ENCODE measurements around the gene UPK3BL1. TPM values are rescaled to one million over a fixed set of nuclear protein-coding genes. Genes with fewer than 3 reads are reported as not detected.
"Not testable (repeated sequence)": the region's sequence is repeated elsewhere in the genome, so short reads cannot be mapped to it uniquely, and the experiment has no call there.

UPK3BL1 gene
- total RNA-seq, 2 experiments from 2014 or later = 12.2 to 13.9 TPM

- H3K4me1 Mint-ChIP-seq; H3K27ac Mint-ChIP-seq; H3K27me3 Mint-ChIP-seq; H3K4me3 Mint-ChIP-seq; DNase-seq; H3K36me3 Mint-ChIP-seq (ENCODE audit: low read depth); CTCF ChIA-PET; POLR2A ChIA-PET; H3K9me3 Mint-ChIP-seq: not testable (repeated sequence)
Measured at GRCh38 chr7:102613575-102614345, 28.8 kb downstream of the UPK3BL1 start.

GRCh38 chr7:102611675-102612325 lies 30.8 kb downstream of the UPK3BL1 start:
- H3K9me3 Mint-ChIP-seq; H3K4me1 Mint-ChIP-seq; H3K27ac Mint-ChIP-seq; DNase-seq; POLR2A ChIA-PET; H3K27me3 Mint-ChIP-seq; CTCF ChIA-PET; H3K4me3 Mint-ChIP-seq; H3K36me3 Mint-ChIP-seq (ENCODE audit: low read depth): not testable (repeated sequence)

DNA sequence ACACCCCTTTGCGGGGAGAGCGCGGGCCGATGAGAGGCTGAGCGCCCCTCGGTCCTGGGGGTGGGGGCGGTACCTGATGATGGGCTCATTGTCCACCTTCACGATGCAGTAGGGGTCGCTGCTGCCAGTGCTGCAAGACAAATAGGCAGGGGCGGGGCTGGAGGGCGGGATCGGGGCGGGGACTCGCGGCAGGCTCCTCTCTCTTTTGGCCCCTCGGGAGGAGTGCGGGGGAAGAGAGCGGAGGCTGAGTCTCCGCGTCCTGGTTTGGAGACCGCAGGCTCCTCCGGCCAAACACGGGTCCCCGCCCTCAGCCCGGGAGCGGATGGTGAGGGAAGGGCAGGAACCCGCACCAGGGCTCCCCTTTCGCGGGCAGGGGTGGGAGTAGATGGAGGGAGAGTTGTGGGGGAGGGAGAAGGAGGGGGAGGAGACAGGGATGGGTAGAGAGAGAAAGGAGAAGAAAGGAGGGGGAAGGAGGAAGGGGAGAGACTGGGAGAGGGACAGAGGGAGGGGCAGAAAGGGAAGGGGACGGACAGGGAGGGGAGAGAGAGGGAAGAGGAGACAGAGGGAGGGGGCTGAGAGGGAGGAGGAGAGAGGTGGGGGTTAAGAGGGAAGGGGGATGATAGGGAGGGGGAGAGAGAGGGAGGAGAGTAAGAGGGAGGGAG lies 31.4 kb downstream of the UPK3BL1 start:
- H3K36me3 Mint-ChIP-seq (ENCODE audit: low read depth); DNase-seq; H3K27ac Mint-ChIP-seq; H3K4me1 Mint-ChIP-seq; POLR2A ChIA-PET; H3K4me3 Mint-ChIP-seq; CTCF ChIA-PET; H3K9me3 Mint-ChIP-seq; H3K27me3 Mint-ChIP-seq: not testable (repeated sequence)

DNA sequence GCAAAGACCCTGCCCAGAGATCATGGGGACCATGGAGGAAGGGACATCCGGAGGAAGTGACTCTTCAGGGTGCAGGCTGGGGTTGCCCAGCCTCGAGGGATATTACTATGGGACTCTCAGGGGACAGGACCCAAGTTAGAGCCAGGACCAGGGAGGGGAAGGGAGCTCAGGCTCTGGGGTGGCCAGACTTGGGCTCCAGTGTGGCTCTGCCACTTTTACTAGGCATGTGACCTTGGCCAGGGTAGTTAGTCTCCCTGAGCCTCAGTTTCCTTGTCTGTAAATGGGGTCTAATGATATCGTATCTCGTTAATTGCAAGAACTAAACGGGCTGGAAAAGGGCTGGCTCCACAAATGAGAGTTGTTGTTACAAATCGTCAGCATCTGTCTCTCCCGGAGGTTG lies 32.1 kb downstream of the UPK3BL1 start:
- H3K9me3 Mint-ChIP-seq; H3K4me3 Mint-ChIP-seq; POLR2A ChIA-PET; H3K27ac Mint-ChIP-seq; DNase-seq; CTCF ChIA-PET; H3K4me1 Mint-ChIP-seq; H3K27me3 Mint-ChIP-seq; H3K36me3 Mint-ChIP-seq (ENCODE audit: low read depth): not testable (repeated sequence)

GRCh38 chr7:102609734-102610133 lies 32.9 kb downstream of the UPK3BL1 start:
- H3K27ac Mint-ChIP-seq; H3K9me3 Mint-ChIP-seq; POLR2A ChIA-PET; CTCF ChIA-PET; DNase-seq; H3K4me3 Mint-ChIP-seq; H3K36me3 Mint-ChIP-seq (ENCODE audit: low read depth); H3K27me3 Mint-ChIP-seq; H3K4me1 Mint-ChIP-seq: not testable (repeated sequence)

- H3K36me3 Mint-ChIP-seq (ENCODE audit: low read depth); H3K4me3 Mint-ChIP-seq; POLR2A ChIA-PET; H3K9me3 Mint-ChIP-seq; DNase-seq; H3K4me1 Mint-ChIP-seq; CTCF ChIA-PET; H3K27me3 Mint-ChIP-seq; H3K27ac Mint-ChIP-seq: not testable (repeated sequence)
Measured at GRCh38 chr7:102606848-102607247, 35.7 kb downstream of the UPK3BL1 start.

- POLR2A ChIA-PET; H3K27me3 Mint-ChIP-seq; H3K4me1 Mint-ChIP-seq; H3K9me3 Mint-ChIP-seq; H3K27ac Mint-ChIP-seq; DNase-seq; H3K36me3 Mint-ChIP-seq (ENCODE audit: low read depth); H3K4me3 Mint-ChIP-seq; CTCF ChIA-PET: not testable (repeated sequence)
Measured at GRCh38 chr7:102604431-102605145, 38.0 kb downstream of the UPK3BL1 start.

GRCh38 chr7:102602317-102602716 lies 40.3 kb downstream of the UPK3BL1 start:
- H3K4me3 Mint-ChIP-seq; H3K36me3 Mint-ChIP-seq (ENCODE audit: low read depth); H3K27ac Mint-ChIP-seq; H3K4me1 Mint-ChIP-seq; H3K9me3 Mint-ChIP-seq; DNase-seq; CTCF ChIA-PET; POLR2A ChIA-PET; H3K27me3 Mint-ChIP-seq: not testable (repeated sequence)

DNA sequence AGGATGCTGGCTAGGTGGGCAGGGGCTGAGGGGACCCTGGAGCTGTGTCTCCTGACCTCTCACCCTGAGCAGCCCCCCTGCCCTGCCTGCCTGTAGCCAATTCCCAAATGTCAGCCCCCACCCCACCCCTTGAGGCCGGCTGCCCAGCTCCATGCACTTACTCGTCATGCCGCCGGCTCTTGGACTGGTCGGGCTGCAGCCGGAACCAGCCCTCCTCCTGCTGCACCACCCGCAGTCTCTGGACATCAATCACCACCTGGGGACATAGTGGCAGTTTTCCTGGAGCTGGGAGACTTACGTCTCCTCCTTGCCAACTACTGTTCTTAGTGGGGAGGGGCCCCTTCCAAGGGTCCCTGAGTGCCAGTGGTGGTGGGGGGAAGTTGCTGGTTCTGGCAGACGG lies 42.9 kb downstream of the UPK3BL1 start:
- DNase-seq; CTCF ChIA-PET; H3K36me3 Mint-ChIP-seq (ENCODE audit: low read depth); H3K27me3 Mint-ChIP-seq; H3K4me3 Mint-ChIP-seq; H3K27ac Mint-ChIP-seq; POLR2A ChIA-PET; H3K9me3 Mint-ChIP-seq; H3K4me1 Mint-ChIP-seq: not testable (repeated sequence)

DNA sequence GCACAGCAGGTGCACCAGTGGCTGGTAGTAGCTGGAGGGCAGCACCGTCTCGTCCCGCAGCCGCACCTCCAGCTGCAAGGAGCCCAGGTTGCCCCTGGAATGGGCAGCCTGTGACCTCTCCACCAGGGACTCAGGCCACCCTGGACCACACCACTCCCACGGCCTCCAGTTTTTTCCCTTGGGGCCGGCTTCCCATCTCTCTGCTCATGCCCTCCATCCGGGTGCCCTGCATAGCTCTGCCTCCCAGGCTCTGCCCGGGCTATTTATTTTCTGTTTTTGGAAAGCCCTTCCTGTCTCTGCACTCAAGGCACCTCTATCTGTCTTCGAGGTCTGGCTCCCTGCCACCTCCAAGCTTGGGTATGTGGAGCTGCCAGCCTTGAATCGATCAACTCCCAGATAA lies 46.6 kb downstream of the UPK3BL1 start:
- H3K9me3 Mint-ChIP-seq; H3K27ac Mint-ChIP-seq; H3K27me3 Mint-ChIP-seq; H3K36me3 Mint-ChIP-seq (ENCODE audit: low read depth); POLR2A ChIA-PET; DNase-seq; H3K4me3 Mint-ChIP-seq; CTCF ChIA-PET; H3K4me1 Mint-ChIP-seq: not testable (repeated sequence)

DNA sequence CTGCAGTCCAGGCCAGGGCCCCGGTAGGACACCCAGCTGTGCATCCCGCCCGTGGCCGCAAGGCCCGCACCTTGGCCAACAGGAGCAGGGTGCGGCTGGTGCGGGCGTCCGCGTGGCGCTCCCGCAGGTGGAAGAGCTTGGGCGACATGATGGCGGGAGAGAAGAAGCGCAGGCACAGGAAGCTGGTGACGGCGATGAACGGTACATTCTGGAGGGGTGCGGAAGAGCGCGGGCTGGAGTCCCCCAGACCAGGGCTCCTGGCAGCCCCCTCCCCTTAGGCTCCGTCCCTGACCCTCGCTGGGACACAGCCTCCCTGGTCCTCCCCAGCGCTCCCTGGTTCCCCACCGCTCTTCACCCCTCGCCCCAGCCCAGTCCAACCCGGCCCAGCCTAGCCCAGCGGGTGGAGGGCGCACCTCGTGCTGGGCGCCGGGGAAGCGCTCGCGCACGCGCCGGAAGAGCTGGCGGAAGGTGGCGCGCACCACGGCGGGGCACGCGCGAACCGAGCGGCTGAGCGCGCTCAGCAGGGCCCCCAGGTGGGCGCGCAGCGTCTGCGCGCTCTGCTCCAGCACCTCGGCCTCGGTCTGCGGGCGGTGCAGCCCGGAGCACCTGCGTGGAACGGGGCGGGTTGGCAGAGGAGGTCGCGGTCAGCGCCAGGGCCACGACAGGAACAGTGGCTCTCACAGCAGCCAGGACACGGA lies 48.8 kb downstream of the UPK3BL1 start:
- H3K4me1 Mint-ChIP-seq; H3K27ac Mint-ChIP-seq; H3K4me3 Mint-ChIP-seq; POLR2A ChIA-PET; DNase-seq; CTCF ChIA-PET; H3K36me3 Mint-ChIP-seq (ENCODE audit: low read depth); H3K9me3 Mint-ChIP-seq; H3K27me3 Mint-ChIP-seq: not testable (repeated sequence)

GRCh38 chr7:102592477-102593019 lies 50.0 kb downstream of the UPK3BL1 start:
- H3K9me3 Mint-ChIP-seq; H3K27me3 Mint-ChIP-seq; POLR2A ChIA-PET; H3K4me3 Mint-ChIP-seq; H3K4me1 Mint-ChIP-seq; H3K27ac Mint-ChIP-seq; CTCF ChIA-PET; H3K36me3 Mint-ChIP-seq (ENCODE audit: low read depth): not testable (repeated sequence)
- peak; percentile 36 for DNase-seq

- POLR2A ChIA-PET; DNase-seq; H3K27ac Mint-ChIP-seq; H3K9me3 Mint-ChIP-seq; H3K4me3 Mint-ChIP-seq; H3K4me1 Mint-ChIP-seq; H3K27me3 Mint-ChIP-seq; CTCF ChIA-PET; H3K36me3 Mint-ChIP-seq (ENCODE audit: low read depth): not testable (repeated sequence)
Measured at GRCh38 chr7:102589857-102590256, 52.7 kb downstream of the UPK3BL1 start.

All from activated CD4-positive, alpha-beta memory T cell treated with anti-CD3 and anti-CD28 coated beads, Interleukin-2, amount 10 ng/mL, durations not matched to agents 7 days and 5 days (primary cell).